Mammary epithelial cell (primary cell): ENCODE results near the gene FREM3.

Experiments used
- EZH2 ChIP-seq: IDR thresholded peaks from 2 replicates; pipeline ENCODE4 v1.6.1; 2012; ENCODE audit warnings: low read length, inconsistent platforms, borderline replicate concordance
- TF ChIP-seq, protein P1 (sequence below), 2 donors: IDR thresholded peaks in 1 of 2; conservative IDR thresholded peaks in 1 of 2; 2 replicates each; pipeline ENCODE4 v1.5.1; 2011 to 2012; ENCODE audit warnings: inconsistent platforms in 2 of 2, low read length in 2 of 2, mild to moderate bottlenecking in 2 of 2, control low read depth in 1 of 2, low read depth in 1 of 2; ENCODE audit not compliant: insufficient read depth in 1 of 2; ENCODE audit errors: extremely low read depth in 1 of 2

DNA sequence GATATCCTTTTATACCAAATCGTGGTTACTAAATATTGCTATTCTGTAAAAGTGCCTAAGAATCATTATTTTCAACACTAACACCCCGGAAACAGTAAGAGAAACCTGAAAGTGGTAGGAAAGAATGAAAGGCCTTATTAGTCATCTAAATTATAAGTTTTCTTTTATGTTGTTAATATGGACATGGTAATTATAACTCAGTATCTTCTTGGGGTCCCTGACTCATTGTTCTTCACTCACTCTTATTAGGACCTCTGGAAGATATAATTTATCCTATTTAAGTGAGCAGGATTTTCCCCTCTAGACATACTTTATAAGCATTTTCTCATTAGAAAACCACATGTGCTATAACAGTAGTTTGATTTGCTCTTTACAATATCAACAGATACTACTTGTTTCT, 136.0 kb downstream of the FREM3 start:
- no peak for TF ChIP-seq EZH2
- TF ChIP-seq, protein P1, sequence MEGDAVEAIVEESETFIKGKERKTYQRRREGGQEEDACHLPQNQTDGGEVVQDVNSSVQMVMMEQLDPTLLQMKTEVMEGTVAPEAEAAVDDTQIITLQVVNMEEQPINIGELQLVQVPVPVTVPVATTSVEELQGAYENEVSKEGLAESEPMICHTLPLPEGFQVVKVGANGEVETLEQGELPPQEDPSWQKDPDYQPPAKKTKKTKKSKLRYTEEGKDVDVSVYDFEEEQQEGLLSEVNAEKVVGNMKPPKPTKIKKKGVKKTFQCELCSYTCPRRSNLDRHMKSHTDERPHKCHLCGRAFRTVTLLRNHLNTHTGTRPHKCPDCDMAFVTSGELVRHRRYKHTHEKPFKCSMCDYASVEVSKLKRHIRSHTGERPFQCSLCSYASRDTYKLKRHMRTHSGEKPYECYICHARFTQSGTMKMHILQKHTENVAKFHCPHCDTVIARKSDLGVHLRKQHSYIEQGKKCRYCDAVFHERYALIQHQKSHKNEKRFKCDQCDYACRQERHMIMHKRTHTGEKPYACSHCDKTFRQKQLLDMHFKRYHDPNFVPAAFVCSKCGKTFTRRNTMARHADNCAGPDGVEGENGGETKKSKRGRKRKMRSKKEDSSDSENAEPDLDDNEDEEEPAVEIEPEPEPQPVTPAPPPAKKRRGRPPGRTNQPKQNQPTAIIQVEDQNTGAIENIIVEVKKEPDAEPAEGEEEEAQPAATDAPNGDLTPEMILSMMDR (conservative IDR thresholded peaks at IDR 0.05 in 1 of 2, IDR thresholded peaks at IDR 0.05 in 1 of 2; ENCODE audit: extremely low read depth in 1 of 2, insufficient read depth in 1 of 2, low read depth in 1 of 2, low read length in 2 of 2) = no peak
